NCI-H774 (cell line): Measurements from ENCODE around the gene CPEB4.

Experiments
- DNase-seq: peaks from one replicate; lab custom pipeline; 2025; lab: John Stamatoyannopoulos, UW

The CPEB4 gene

DNA sequence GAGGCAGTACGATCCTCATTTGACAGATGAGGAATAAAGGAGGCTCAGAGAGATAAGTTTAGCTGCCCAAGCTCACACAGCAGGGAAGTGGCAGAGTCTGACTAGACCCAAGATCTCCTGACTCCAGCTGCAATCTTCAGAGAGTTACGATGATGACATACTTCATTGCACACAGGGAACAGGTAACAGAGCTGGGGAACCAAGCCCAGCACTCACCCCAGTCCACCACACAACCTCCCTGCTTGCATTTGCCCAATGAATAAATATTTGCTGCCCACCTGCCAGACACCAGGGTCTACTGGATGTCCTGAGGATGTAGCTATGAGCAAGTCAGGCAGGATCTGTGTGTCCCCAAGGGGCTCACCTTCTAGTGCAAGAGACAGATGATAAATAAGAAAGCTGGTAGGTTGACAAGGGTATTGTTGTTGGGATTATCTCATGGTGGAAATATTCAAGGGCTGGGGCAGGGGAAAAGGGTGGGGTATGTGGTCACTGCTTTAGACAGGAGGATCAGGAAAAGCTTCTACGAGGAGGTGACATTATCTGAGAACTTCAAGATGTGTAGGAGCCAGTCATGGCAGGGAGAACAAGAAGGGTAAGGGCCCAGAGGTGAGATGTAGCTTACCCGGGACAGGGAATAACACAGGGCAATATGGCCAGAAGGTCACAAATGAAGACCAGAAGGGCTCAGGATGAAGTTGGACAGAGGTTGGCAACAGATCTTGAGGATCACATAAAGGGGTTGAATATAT lies 28.6 kb upstream of the CPEB4 start:
- DNase-seq, result no peak

DNA sequence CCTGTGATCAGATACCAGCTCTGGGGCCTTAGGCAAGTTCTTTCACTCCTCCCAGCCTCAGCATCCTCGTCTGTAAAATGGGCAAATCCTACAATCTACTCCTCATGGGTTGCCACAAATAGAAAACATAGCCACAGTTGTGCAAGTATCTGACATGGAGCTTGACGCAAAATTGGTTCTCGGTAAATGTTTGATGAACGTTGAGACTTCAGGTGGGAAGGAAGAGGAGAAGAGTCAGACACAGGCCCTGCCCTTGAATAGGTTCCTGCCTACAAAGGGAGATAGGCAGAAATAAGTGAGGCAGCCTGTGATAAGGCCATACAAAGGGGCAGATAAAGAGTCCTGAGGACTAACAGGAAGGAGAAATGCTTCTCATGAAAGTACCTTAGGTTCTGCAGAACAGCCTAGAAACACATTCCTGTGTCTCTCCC lies 26.1 kb upstream of the CPEB4 start:
- DNase-seq, result no peak

DNA sequence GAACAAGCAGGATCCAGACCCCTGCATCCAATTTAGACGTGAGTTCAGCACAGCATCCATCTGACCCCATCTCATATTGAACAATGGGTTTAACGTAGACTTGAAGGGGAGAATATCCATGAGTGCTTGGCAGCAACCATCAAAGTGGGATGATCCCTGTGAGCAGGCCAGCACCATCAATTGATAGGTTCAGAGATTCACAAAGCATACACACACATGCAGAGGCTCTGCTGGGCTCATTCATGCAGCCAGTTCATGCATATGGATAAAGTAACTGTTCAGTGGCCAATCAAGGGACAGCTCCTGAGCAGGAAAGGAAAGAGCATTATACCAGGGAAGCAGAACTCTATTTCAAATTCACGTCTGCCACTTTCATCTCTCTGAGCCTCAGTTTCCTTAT lies 24.8 kb upstream of the CPEB4 start:
- DNase-seq, result no peak

DNA sequence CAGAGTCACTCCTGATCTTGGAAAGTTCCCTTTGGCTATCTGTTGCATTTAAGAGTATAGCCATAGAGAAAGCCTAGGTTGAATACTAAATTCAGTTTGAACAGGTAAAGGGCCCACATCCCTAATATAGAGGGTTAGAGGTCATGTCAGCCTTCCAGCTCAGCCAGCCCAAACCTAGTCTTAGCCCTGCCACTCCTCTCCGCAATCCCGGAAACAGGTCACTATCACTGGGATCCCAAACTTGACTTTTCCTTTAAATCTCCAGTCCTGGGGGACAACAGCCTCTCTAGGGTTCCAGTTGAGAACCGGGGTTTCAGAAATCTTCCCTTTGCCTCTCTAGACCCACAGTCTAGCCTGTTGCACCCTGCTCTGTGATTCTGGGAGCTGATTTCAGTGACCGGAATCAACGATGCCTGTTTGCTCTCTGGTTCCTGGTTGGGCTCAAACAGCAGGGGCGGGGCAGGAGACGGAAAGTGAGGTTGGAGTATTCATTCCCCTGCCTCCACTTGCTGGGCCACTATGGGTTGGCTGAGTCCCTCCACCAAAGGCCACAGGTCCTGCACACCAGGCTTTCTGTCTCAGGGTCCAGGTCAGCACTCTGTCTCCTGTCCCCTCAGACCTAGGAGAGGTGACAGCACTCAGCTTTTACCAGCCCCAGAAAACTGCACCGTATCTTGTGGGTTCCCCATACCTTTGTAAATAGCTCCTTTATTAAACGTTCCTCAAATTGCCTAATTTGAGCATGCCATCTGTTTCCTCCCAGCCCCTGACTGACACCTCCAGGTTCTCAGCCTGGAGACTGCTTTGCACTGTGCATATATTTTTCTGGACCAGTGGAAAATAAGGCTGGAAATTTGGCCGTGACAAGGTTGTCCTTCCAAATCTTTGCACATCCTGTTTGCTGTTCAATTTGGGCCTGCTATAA lies 23.8 kb upstream of the CPEB4 start:
- DNase-seq, result no peak

DNA sequence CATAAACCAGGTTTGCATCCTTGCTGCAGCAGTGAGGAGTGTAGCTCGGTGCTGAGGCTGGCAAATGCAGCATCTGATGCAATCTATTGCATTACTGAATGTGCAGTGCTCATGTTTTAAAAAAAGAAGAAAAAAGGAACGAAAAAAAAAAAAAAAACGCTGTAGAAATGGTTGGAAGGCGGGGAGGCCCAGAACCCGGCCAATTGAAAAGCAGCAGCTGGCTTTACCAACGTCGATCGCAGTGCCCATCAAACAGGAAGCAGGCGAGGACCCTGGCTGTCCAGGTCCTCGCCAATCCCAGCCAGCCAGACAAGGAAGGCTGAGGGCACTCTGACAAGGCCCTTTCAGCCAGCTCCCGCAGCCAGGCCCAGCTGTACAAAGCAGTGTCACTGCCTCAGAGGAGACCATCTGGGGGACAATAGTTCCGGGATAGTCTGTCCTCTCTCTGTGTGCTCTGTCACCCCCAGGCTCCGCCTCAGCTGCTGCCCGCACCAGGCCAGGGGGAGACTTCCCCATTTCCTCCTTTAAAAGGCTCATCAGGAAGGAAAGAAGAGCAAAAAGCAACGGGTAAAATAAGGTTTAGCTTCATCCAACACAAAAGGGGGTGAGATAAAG lies 21.8 kb upstream of the CPEB4 start:
- no peak for DNase-seq

DNA sequence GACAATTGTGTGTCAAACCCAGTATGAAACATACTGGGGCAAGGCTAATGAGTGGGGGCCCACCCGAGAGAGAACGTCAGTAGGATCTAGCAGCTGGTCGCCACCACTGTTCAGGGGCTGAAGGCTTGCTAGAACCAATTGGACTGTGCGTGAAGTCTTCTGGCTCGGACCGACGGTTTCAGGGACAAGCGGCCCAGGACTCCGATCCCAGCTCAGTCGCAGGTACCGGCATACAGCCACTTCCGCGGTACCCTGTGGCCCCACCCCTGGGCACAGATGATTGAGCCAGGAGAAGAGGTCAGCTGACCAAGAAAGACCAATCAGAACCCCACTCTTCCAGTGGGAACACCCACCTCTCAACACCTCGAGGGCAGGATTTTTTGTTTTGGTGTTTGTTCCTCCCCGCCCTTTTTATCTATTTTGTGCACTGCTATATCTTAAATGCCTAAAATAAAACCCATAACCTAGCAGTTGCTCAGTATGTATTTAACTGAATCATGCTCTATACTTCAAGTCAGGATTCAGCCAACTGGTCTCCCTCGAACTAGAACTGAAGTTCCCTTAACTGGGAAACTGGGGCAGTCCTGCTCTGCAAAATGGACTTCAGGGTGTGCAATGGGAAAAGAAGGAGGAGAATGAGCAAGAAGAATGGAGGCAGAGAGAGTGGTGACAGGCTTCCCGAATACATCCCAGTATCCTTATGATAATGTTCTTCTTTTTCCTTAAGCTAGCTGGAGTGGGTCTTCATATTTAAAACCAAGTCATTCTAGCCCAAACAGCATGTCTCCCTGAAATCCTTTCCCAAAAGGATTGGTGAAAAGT lies 21.1 kb upstream of the CPEB4 start:
- no peak for DNase-seq

DNA sequence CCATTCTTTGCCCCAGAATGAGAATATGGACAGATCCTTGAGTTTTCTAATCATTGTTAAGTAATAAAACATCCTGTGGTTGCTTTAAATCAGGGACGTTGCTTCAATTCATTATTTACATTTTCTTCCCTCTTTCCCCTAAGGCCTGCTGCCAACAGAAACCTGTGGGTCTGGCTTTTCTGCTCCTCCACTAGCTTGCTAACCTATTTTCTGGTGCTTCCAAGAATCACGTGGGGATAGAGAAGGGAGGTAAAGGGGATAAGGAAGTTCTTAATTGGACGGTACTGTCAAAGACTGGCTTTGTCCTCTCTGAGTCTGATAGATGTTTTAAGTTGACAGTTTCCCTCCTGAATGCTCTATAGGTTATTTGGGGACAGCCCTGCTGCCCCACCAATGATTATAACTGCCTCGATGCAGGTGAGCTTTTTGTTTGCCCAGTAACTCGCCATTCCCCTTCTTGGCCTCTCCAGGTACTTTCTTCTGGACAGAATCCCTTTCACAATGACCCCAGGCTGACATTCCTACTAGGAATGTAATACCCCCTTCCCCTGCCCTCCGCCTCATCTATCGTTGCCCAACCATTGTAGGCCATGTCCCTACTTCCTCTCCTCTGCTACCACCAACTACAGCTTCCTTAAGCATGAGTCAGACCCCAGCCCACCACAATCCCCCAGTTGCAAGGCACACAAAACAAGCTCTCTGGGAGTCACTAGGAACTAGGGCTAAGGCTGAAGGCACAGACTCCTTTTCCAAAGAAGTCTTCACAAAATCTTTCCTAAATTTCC lies 19.9 kb upstream of the CPEB4 start:
- DNase-seq, result no peak

DNA sequence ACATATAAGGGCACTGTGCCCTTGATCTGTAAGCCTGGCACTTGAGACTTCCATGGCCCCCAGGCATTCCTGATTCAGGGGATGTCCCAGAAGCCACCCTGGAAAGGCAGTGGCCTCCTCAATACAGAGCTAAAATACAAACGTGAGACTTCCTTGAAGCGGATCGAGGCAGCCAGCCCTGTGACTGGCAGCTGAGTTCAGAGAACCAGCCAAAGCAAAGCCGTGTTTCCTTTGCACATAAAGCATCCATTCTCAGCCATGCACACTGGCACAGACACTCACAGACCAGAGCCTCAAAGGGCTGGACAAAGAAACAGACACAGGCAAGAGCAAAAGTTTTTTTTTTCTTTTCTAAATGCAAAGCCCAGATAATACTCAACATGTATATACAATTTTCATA lies 18.8 kb upstream of the CPEB4 start:
- no peak for DNase-seq

DNA sequence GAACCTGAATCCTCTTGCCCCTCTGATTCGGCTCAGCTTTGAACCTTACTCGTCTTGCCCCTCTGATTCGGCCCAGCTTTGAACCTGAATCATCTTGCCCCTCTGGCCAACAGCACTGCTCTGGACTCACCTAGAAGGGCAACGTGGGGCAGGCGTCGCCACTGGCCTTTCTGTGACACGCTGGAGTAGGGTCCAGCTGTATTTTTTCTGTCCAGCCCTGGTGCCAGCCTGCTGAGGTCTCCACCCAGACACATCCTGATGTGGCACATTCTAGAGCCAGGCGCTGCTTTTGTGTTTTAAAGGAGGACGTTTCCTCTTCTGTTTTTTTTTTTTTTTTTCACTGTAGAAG lies 15.2 kb upstream of the CPEB4 start:
- no peak for DNase-seq

DNA sequence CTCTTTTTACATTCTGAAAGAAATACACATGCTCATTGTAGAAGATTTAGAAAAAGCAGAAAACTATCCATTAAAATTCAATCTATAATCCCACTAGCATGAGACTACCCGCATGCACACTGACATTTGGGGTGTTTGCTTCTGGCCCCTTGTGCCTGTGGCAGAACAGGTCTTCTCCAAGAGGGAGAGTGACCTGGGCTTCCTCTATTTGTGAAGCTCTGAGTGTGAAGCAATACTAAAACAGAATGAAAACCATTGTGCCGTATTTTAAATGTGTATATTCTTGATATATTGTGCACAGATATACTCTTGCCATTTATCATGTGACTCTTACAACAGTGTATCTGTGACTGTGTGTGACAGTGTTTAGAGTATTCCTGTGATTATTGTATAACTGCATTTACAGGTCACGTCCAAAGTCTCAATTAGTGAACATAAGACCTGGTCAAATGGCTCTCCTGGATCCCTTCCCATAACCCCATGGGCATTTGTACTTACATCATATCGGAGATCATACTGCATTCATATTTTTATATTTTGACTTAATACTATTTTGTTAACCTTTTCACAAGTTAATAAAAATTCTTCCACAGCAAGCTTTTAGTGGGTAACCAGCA lies 14.7 kb upstream of the CPEB4 start:
- no peak for DNase-seq

DNA sequence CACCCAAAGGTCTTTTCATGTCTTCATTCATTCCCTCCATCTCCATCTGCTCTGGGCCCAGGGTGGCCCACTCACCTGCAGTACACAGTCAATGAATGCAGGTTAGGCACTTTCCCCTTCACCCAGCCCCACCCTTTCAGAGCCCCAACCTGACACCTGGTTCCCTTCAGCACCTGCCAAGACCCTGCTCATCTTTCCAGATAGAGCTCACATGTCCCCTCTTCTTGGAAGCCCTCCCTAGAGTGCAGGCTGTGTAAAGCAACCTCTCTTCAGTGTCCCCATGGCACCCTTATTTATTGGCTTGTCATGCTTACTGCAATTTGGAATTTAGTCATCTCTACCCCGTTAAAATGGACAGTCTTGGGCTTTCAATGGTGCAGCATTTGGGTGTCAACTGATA lies 13.0 kb upstream of the CPEB4 start:
- no peak for DNase-seq

DNA sequence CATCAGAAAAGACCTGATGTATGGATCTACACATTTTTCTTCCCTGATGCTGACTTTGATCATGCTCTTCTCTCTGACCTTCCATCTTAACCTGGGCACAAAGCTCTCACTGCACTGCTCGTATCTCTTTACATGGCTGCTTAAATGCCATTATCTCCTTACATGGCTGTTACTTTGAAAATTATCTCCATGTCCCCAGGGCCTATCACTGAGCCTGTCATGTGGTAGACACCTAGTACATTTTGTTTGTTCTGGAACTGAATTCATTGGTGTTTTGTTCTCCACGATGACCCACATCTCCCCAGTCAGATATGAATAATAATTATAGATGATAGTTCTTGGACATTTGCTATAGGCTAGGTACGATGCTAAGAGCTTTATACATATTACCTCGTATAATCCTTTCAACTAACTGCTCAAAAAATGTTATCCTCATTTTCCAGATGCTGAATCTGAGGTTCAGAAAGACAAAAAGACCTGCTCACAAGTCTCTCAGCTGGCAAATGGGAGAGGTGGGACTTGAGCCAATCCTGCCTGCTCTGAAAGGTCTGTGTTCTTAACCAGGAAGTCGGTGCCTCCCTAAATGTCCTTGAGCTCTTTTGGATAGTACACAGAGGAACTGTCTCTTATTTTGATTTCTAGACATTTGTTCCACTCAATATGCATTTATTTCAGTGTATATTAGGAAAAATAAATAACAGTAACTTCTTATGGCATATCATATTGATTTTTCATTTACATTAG lies 9.8 kb upstream of the CPEB4 start:
- peak; percentile 14 for DNase-seq

DNA sequence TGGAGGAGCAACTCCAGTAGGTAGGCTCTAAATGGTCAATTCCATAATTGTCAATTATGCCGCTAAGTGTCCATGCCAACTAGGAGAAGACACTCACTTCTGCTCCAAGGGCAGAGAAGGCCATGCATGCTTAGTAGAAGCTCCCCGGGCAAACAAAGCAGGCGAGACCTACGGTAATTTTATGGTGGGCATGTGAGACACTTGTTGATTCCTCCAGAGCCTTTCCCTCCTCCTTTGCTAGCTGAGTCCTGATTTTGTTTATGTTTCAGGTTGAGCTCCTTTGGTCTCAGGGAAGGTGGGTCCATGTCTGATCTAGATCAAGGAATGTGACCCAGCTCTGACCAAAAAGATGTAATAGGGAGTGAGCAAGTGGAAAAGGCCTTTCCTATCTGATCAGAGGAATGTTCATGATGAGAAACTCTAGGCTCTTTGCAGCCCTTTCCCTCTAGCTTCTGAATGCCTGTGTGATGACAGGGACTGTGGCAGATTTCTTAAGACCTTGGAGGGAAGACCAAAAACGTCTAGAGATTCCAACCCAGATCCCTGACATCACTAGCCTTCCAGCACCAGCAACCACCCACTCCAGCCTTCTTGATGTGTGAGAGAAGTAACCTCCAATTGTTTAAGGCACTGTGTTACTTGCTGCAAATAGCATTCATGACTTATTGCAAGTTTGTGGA lies 7.7 kb upstream of the CPEB4 start:
- no peak for DNase-seq

DNA sequence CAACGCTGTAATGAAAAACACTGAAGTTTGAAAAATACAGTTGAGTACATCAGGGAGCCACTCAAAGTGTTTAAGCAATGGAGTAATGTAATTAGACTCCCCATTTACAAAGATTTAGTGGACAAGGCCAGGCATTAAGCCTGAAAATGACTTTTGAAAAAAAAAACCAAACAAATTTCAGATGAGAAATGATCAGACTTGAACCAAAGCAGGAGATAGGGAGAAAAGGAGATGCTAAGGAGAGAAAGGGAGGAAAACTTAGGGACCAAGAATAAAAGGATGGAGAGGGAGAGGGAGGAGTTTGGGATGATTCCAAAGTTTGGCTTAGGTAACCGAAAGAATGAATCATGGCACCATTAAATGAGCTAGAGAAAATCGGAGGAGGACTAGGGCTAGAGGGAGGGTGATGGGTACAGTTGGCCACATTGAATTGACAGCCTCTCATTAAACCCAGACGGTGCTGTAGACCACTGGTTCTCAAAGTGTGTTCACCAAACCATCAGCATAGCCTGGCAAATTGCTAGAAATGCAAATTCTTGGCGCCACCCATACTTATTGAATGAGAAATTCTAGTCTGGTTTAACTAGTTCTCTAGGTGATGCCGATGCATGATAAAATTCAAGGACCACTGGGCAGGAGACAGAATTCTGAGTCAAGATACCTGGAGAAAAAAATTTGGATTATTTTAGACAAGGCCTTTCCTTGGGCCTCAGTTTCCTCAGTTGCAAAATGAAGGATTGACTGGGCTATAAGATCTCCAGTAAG lies 6.2 kb upstream of the CPEB4 start:
- no peak for DNase-seq

DNA sequence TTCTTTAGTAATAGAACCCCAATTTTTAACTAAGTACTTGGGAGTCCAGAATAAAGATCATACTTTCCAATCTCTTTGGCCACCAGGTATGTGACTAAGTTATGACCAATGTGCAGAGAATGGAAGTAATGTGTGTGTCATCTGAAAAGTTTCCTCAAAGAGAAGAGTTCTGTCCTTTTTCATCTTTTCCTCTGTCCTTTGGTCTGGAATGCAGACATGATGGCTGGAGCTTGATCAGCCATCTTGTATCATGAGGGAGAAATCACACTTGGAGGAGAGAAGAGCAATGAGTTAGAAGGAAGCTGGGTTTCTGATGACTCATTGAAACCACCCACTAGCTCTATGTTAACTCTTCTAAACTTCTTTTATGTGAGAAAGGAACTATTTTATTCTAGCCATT lies 5.5 kb upstream of the CPEB4 start:
- no peak for DNase-seq

DNA sequence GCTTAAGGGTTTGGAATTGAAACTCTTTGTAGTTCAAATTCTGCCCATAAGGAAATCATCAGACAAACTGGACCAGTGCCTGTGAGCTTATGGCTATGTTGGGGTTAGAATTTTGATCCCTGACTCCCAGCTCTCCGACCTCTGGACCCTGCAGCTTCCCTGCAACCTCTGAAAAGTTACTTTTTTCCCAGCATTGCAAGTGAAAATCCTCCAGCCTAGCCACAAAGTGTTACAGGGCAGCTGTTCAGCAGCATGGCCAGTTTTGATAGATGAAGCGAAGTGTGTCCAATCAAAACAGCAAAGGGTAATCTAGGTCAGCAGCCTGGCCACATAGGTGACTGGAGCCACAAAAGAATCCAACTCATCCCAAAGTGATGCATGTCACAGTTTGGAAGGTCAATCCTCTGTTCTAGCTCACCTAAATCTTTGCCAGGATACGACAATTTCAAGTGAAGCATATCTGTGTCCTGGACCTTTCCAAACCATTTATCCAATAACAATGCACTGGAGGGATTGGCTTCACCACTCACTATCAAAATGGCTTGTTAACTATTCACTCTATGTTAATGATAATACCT lies 4.7 kb upstream of the CPEB4 start:
- no peak for DNase-seq

DNA sequence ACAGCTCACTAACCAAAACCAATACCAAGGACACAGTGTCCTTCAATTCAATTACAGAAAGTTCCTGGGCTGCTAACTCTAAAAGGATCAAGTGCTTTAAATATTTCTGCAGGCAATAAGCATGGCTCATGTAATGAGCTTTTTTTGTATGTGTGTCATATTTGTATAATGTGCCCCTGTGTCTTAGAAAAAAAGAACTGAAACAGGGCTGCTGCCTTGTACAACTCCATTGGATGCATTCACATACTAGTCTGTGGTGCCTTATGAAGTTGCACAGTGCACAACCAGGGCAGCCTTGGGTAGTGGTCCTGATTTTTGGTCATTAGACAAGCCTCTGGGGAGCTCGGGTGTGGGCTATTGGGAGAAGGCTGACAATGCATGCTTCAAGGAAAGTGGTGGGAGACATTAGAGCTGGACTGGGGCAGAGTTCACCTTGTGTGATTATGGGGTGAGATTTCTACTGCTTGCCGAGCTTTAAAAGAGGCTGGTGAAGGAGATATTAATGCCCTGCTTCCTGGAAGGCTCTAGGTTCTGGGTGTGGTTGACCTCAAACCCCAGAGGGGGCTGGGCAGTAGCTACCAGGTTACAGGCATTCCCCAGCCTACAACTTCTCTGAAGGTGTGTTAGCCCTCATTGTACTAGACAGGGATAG lies 3.6 kb upstream of the CPEB4 start:
- no peak for DNase-seq

DNA sequence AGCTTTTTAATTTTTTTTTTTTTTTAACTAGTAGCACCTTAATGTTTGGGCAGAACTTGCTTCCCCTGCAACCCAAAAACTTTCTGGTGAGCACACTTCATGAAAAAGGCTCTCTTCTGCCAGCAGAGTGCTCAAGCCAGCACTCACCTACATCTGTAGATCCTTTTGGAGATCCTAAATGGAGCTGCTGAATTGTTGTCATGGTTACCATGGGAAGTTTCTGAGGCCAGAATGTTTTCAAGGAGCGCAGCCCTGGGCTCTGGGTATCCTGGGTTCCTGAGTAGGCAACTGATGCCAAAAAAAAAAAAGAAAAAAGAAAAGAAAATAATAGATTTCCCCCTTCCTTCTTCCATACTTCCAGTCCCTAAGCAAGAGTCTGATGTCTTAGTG lies 3.1 kb upstream of the CPEB4 start:
- DNase-seq, result no peak
